GM12878 (cell line): Measurements from ENCODE around the gene SESN1. TPM values are rescaled to one million over a fixed set of nuclear protein-coding genes. Genes with fewer than 3 reads are reported as not detected.
"Not testable (repeated sequence)": the region's sequence is repeated elsewhere in the genome, so short reads cannot be mapped to it uniquely, and the experiment has no call there.

Source experiments
- ATAC-seq: fragments of 200-7000 bp; cut with Tn5 transposase; 3 replicates; pipeline ENCODE4 v1.9.1; 2020; ENCODE audit warnings: mild to moderate bottlenecking, moderate library complexity
- BruUV-seq: library from RNA; stranded (reverse); fragments of 400-500 nt; replicated peaks from 2 replicates; lab custom pipeline; 2021; lab: Mats Ljungman, UMichigan
- CTCF ChIA-PET: fragments of 300-600 bp; sonication (Branson Sonifier 250); formaldehyde crosslinking; extraction: SDS; loops from one replicate; lab custom pipeline; 2021; ENCODE audit warnings: inconsistent platforms; lab: Yijun Ruan, JAX
- POLR2A ChIA-PET: fragments of 350-600 bp; formaldehyde crosslinking; extraction: SDS; loops from one replicate; lab custom pipeline; 2021; ENCODE audit warnings: inconsistent platforms; lab: Charles Lee
- RAD21 ChIA-PET: fragments of 300-600 bp; sonication (Branson Sonifier 250); formaldehyde crosslinking; loops from one replicate; lab custom pipeline; 2023; ENCODE audit warnings: antibody characterized with exemption; ENCODE audit not compliant: unreplicated experiment; lab: Charles Lee
- SMC1A ChIA-PET: fragments of 300-600 bp; sonication (Branson Sonifier 250); formaldehyde crosslinking; loops from one replicate; lab custom pipeline; 2023; ENCODE audit not compliant: unreplicated experiment, uncharacterized antibody; lab: Charles Lee
- DNase-seq: peaks from one replicate; pipeline ENCODE4 v3.0.0-alpha.2; 2011; ENCODE audit warnings: low read depth, low spot score
- FAIRE-seq: peaks from 3 replicates; lab custom pipeline; 2011; peaks lifted over from hg19 to GRCh38; lab: Jason Lieb, UNC
- H2AFZ ChIP-seq: 2 replicates; pipeline ENCODE4 v1.6.0; 2011; ENCODE audit warnings: low read depth, low read length, control low read depth; ENCODE audit not compliant: control insufficient read depth
- H3K27ac ChIP-seq: 2 replicates; pipeline ENCODE4 v1.5.1; 2011; ENCODE audit warnings: control low read depth; ENCODE audit not compliant: control insufficient read depth, insufficient read depth
- H3K27me3 ChIP-seq, 2 experiments: replicated peaks in 1 of 2; 2 replicates each; pipeline versions ENCODE4 v1.6.0 to v1.6.1; 2011; ENCODE audit warnings: low read length in 1 of 2; ENCODE audit not compliant: control insufficient read depth in 2 of 2, insufficient read depth in 2 of 2
- H3K36me3 ChIP-seq, 2 experiments: 2 replicates each; pipeline ENCODE4 v1.5.1; 2011; ENCODE audit warnings: low read length in 1 of 2; ENCODE audit not compliant: control insufficient read depth in 2 of 2, insufficient read depth in 2 of 2
- H3K4me1 ChIP-seq: 2 replicates; pipeline ENCODE4 v1.6.1; 2011; ENCODE audit warnings: mild to moderate bottlenecking, low read length, moderate library complexity, mixed read lengths; ENCODE audit not compliant: control insufficient read depth, insufficient read depth
- H3K4me2 ChIP-seq: 2 replicates; pipeline ENCODE4 v1.6.0; 2011; ENCODE audit warnings: control low read depth; ENCODE audit not compliant: control insufficient read depth, insufficient read depth
- H3K4me3 ChIP-seq: fragments of 200-600 bp; sonication (generic); 2 replicates; pipeline ENCODE4 v1.5.1; 2016
- H3K79me2 ChIP-seq: 2 replicates; pipeline ENCODE4 v1.6.0; 2011; ENCODE audit warnings: low read length; ENCODE audit not compliant: control insufficient read depth, insufficient read depth
- H3K9ac ChIP-seq: 2 replicates; pipeline ENCODE4 v1.8.0; 2011; ENCODE audit warnings: low read length, control low read depth, mixed read lengths; ENCODE audit not compliant: control insufficient read depth, insufficient read depth
- H3K9me3 ChIP-seq: replicated peaks from 3 replicates; pipeline ENCODE4 v1.5.1; 2011; ENCODE audit warnings: mild to moderate bottlenecking, low read length; ENCODE audit not compliant: control insufficient read depth, insufficient read depth
- H4K20me1 ChIP-seq: 2 replicates; pipeline ENCODE4 v1.6.0; 2011; ENCODE audit not compliant: control insufficient read depth, insufficient read depth
- CHD1 ChIP-seq: IDR thresholded peaks from 2 replicates; pipeline ENCODE4 v1.6.1; 2012; ENCODE audit warnings: low read depth, low read length, improper control_type of control experiment
- CHD4 ChIP-seq: fragments of 200-600 bp; sonication (generic); IDR thresholded peaks from 2 replicates; pipeline ENCODE4 v1.6.1; 2016; ENCODE audit warnings: mild to moderate bottlenecking
- CREM ChIP-seq: IDR thresholded peaks from 2 replicates; pipeline ENCODE4 v1.6.1; 2014; ENCODE audit warnings: antibody characterized with exemption, low read depth
- FOS ChIP-seq: IDR thresholded peaks from 3 replicates; pipeline ENCODE4 v1.6.1; 2011; ENCODE audit warnings: borderline replicate concordance; ENCODE audit not compliant: insufficient read length; ENCODE audit errors: extremely low read depth
- FOXK2 ChIP-seq: fragments of 450-650 bp; IDR thresholded peaks from 2 replicates; pipeline ENCODE4 v1.6.1; 2017; ENCODE audit warnings: mild to moderate bottlenecking, moderate library complexity
- HCFC1 ChIP-seq: fragments of 150-350 bp; IDR thresholded peaks from 2 replicates; pipeline ENCODE4 v1.6.1; 2014; ENCODE audit warnings: low read length
- IRF4 ChIP-seq: IDR thresholded peaks from 2 replicates; pipeline ENCODE4 v1.6.1; 2011; ENCODE audit warnings: low read depth, low read length
- KDM1A ChIP-seq: fragments of 200-600 bp; sonication (generic); IDR thresholded peaks from 2 replicates; pipeline ENCODE4 v1.6.1; 2016; ENCODE audit warnings: borderline replicate concordance
- KLF5 ChIP-seq: fragments of 450-650 bp; IDR thresholded peaks from 2 replicates; pipeline ENCODE4 v1.6.1; 2014; ENCODE audit warnings: mild to moderate bottlenecking; ENCODE audit not compliant: partially characterized antibody
- NFIC ChIP-seq: IDR thresholded peaks from 2 replicates; pipeline ENCODE4 v1.6.1; 2012; ENCODE audit warnings: low read depth, mild to moderate bottlenecking, inconsistent platforms, low read length, moderate library complexity
- NR2C1 ChIP-seq: fragments of 450-650 bp; IDR thresholded peaks from 2 replicates; pipeline ENCODE4 v1.6.1; 2017; ENCODE audit warnings: antibody characterized with exemption, mild to moderate bottlenecking, moderate library complexity
- POLR2AphosphoS2 ChIP-seq: IDR thresholded peaks from 2 replicates; pipeline ENCODE4 v1.6.1; 2011; ENCODE audit warnings: low read depth, mild to moderate bottlenecking, low read length, improper control_type of control experiment, moderate library complexity
- REST ChIP-seq: IDR thresholded peaks from 2 replicates; pipeline ENCODE4 v1.6.1; 2012; ENCODE audit warnings: mild to moderate bottlenecking, low read depth, low read length
- SPI1 ChIP-seq: IDR thresholded peaks from 2 replicates; pipeline ENCODE4 v1.6.1; 2011; ENCODE audit warnings: low read depth, mild to moderate bottlenecking, low read length, moderate library complexity, borderline replicate concordance; ENCODE audit not compliant: insufficient read depth
- ZBED1 ChIP-seq: IDR thresholded peaks from 2 replicates; pipeline ENCODE4 v1.6.1; 2016; ENCODE audit warnings: borderline replicate concordance
- WGBS: methylation state at CpG from one replicate; pipeline ENCODE4 v1.1.6; 2016; ENCODE audit warnings: low lambda C conversion rate; ENCODE audit not compliant: insufficient replicate concordance, insufficient coverage; ENCODE audit errors: missing lambda C conversion rate; 5-methylcytosine and 5-hydroxymethylcytosine counted together
- in situ Hi-C: fragments of 300-500 bp; cut with MboI; formaldehyde crosslinking; loops from 9 replicates; pipeline ENCODE4 v1.14.3; 2018; ENCODE audit warnings: mixed read lengths
- intact Hi-C: fragments of 100-400 bp; cut with micrococcal nuclease; formaldehyde crosslinking; loops from one replicate; pipeline ENCODE4 v1.14.2; 2022; ENCODE audit not compliant: unreplicated experiment
- polyA plus RNA-seq, 11 experiments: library from polyadenylated mRNA; depleted of rRNA in 4 of 11; unstranded in 6 of 11; stranded (reverse) in 5 of 11; fragments of >200 nt; fragmentation: Nextera tagmentation in 4 of 11; fragmentation: Illumina TruSeq in 1 of 11; extraction: Ambion mirVana in 4 of 11; extraction: Trizol in 1 of 11; gene quantifications; 1 replicate in 1 of 11; 2 replicates in 10 of 11; pipeline versions ENCODE4 v1.2.1 to v1.2.3, GENCODE V29; 2011 to 2016; ENCODE audit warnings: inconsistent platforms in 2 of 11, missing spikeins in 2 of 11, low read depth in 1 of 11
- total RNA-seq, 4 experiments: library from RNA; depleted of rRNA in 3 of 4; stranded (reverse); fragments of >200 nt in 3 of 4; fragmentation: Illumina TruSeq in 1 of 4; extraction: Trizol in 1 of 4; gene quantifications; 2 replicates each; pipeline versions ENCODE4 v1.2.1 to v1.2.3, GENCODE V29; 2013 to 2021

The SESN1 gene
- total and polyA plus RNA-seq, 10 of the 15 experiments (the other 5 are each of a cell fraction or from before 2014, with no cell fraction given) = 1.3 to 13.0 (median 3.3) TPM

- no TSS peak for BruUV-seq
Observed at GRCh38 chr6:109087661-109088264, 6.9 kb downstream of the SESN1 start.

DNA sequence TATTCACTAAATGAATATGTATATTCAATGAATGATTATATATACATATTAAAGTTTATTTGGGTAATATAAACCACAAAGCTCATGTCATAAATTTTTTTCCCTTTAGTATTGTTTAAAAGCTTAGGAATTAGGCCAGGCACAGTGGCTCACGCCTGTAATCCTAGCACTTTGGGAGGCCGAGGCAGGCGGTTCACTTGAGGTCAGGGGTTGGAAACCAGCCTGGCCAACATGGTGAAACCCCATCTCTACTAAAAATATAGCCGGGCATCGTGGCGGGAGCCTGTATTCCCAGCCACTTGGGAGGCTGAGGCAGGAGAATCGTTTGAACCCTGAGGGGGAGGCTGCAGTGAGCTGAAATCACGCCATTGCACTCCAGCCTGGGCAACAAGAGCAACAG lies 10.5 kb downstream of the SESN1 start:
- H3K27me3 ChIP-seq, H2AFZ ChIP-seq, H3K9me3 ChIP-seq, H3K9ac ChIP-seq, H3K4me1 ChIP-seq, in situ Hi-C loops, H3K4me3 ChIP-seq, H3K79me2 ChIP-seq, ATAC-seq, H4K20me1 ChIP-seq, BruUV-seq, H3K27ac ChIP-seq, DNase-seq, H3K36me3 ChIP-seq, H3K4me2 ChIP-seq, intact Hi-C loops, FAIRE-seq: not testable (repeated sequence)
- ChIA-PET RAD21 (interaction anchor here (0.6 to 1.3 kb wide), 3 partner anchors 11 to 179 kb away, joined by 3 read pairs; partner anchors contain the start of genes CEP57L1 and SESN1), CTCF (interaction anchor here (0.6 to 3.7 kb wide), 4 partner anchors 11 to 370 kb away, joined by 3 to 34 read pairs (median 3); no protein-coding TSS in a partner anchor), POLR2A (interaction anchor here (1.2 kb wide), 1 partner anchor 10 kb away, joined by 6 read pairs; the partner anchor contains the start of genes CEP57L1 and SESN1), SMC1A (interaction anchor here (0.7 to 2.8 kb wide), 5 partner anchors 10 to 617 kb away, joined by 3 to 13 read pairs (median 4); partner anchors contain the start of gene SESN1)
- WGBS = 90% methylated on average over 8 of the region's 8 CpGs

More at GRCh38 chr6:109087661-109088264, 6.9 kb downstream of the SESN1 start:
- intact Hi-C loops = no loop called here
- Histone ChIP-seq H3K9ac (no peak overlapping the region), H3K27me3 (no peaks in the 10 kb centered on the region), H3K4me2 (no peak overlapping the region), H3K4me3 (no peak overlapping the region), H4K20me1 (no peaks in the 10 kb centered on the region), H3K36me3 (no peaks in the 10 kb centered on the region), H3K79me2 (no peaks in the 10 kb centered on the region), H2AFZ (no peak overlapping the region), H3K4me1 (no peaks in the 10 kb centered on the region), H3K9me3 (no peaks in the 10 kb centered on the region), H3K27ac (no peak overlapping the region)
- POLR2A ChIA-PET = no interaction called here
- CTCF ChIA-PET = interaction anchor here (0.6 to 8.5 kb wide), 2 partner anchors 14 to 317 kb away, joined by 4 to 38 read pairs; no protein-coding TSS in a partner anchor
- SMC1A ChIA-PET = interaction anchor here (0.6 kb wide), 1 partner anchor 17 kb away, joined by 3 read pairs; no protein-coding TSS in a partner anchor
- ATAC-seq (no peak), FAIRE-seq (no peak), DNase-seq (no peak)
- TF ChIP-seq FOXK2 (no peak), SPI1 (no peak), REST (no peak), HCFC1 (no peak), ZBED1 (no peak), CHD4 (no peak), NFIC (no peak), FOS (no peak), CREM (no peak), KLF5 (no peak), KDM1A (no peak), POLR2AphosphoS2 (no peak), NR2C1 (no peak), CHD1 (no peak), IRF4 (no peak)
- 91% methylated on average over 5 of the region's 5 CpGs for WGBS
- RAD21 ChIA-PET = no interaction called here
- in situ Hi-C loops = no loop called here
